PFSK-1 (cell line): ENCODE data around the gene MAGI2.

Experiments used
- FOXP2 ChIP-seq: optimal IDR thresholded peaks from 2 replicates; pipeline ENCODE3; 2011; ENCODE audit warnings: borderline replicate concordance, control low read depth, inconsistent platforms; ENCODE audit not compliant: insufficient read depth; ENCODE audit errors: extremely low read length, extremely low read depth
- POLR2AphosphoS5 ChIP-seq: IDR thresholded peaks from 2 replicates; pipeline ENCODE4 v1.6.1; 2012; ENCODE audit warnings: low read depth, mild to moderate bottlenecking, control low read depth, low read length, moderate library complexity
- SIN3A ChIP-seq: IDR thresholded peaks from 2 replicates; pipeline ENCODE4 v1.6.1; 2012; ENCODE audit warnings: mild to moderate bottlenecking, low read length, moderate library complexity, borderline replicate concordance; ENCODE audit not compliant: insufficient read depth
- TAF1 ChIP-seq: IDR thresholded peaks from 2 replicates; pipeline ENCODE4 v1.6.1; 2012; ENCODE audit warnings: low read length, control low read depth, borderline replicate concordance; ENCODE audit not compliant: insufficient read depth
- TF ChIP-seq, protein P1 (sequence below), 2 experiments: IDR thresholded peaks; 2 replicates each; pipeline versions ENCODE4 v1.6.1 to v1.8.0; 2011 to 2012; ENCODE audit warnings: low read depth in 2 of 2, low read length in 2 of 2, control low read depth in 1 of 2, inconsistent platforms in 1 of 2, mild to moderate bottlenecking in 1 of 2, moderate library complexity in 1 of 2; ENCODE audit not compliant: insufficient read depth in 1 of 2

DNA sequence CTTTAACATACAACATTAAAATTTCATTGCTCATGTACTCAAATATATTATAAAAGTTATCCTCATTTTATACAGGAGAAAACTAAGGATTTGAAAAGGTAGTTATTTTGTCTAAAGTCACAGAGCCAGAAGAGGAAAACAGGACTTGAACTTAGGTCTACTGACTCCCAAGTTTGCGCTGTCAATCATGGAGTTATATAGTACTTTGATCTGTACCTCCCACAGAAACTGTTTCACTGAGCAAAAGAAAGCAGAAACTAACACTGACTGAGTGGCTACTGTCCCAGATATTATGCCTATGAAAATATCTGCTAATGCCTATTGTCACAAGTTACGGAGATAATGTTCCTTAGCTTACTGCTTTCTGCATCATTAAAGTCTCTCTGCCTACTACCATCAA lies 329.1 kb downstream of the MAGI2 start:
- no peak for TF ChIP-seq TAF1
- TF ChIP-seq, protein P1, sequence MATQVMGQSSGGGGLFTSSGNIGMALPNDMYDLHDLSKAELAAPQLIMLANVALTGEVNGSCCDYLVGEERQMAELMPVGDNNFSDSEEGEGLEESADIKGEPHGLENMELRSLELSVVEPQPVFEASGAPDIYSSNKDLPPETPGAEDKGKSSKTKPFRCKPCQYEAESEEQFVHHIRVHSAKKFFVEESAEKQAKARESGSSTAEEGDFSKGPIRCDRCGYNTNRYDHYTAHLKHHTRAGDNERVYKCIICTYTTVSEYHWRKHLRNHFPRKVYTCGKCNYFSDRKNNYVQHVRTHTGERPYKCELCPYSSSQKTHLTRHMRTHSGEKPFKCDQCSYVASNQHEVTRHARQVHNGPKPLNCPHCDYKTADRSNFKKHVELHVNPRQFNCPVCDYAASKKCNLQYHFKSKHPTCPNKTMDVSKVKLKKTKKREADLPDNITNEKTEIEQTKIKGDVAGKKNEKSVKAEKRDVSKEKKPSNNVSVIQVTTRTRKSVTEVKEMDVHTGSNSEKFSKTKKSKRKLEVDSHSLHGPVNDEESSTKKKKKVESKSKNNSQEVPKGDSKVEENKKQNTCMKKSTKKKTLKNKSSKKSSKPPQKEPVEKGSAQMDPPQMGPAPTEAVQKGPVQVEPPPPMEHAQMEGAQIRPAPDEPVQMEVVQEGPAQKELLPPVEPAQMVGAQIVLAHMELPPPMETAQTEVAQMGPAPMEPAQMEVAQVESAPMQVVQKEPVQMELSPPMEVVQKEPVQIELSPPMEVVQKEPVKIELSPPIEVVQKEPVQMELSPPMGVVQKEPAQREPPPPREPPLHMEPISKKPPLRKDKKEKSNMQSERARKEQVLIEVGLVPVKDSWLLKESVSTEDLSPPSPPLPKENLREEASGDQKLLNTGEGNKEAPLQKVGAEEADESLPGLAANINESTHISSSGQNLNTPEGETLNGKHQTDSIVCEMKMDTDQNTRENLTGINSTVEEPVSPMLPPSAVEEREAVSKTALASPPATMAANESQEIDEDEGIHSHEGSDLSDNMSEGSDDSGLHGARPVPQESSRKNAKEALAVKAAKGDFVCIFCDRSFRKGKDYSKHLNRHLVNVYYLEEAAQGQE (IDR thresholded peaks at IDR 0.05; ENCODE audit: insufficient read depth in 1 of 2, low read depth in 2 of 2, low read length in 2 of 2): no peak
- no peak for TF ChIP-seq POLR2AphosphoS5
- TF ChIP-seq FOXP2: no peak
- TF ChIP-seq SIN3A: no peak
